Fibroblast of pulmonary artery (primary cell): ENCODE measurements around the gene HYKK.
"Not testable (repeated sequence)": the region's sequence is repeated elsewhere in the genome, so short reads cannot be mapped to it uniquely, and the experiment has no call there.

Experiments
- DNase-seq: peaks from one replicate; pipeline ENCODE4 v3.0.0-alpha.2; 2010; ENCODE audit warnings: low read depth
- H3K4me3 ChIP-seq: replicated peaks from 2 replicates; pipeline ENCODE4 v1.5.1; 2011; ENCODE audit warnings: low read depth, mild to moderate bottlenecking, control low read depth, low read length, moderate library complexity
- CTCF ChIP-seq: IDR thresholded peaks from 2 replicates; pipeline ENCODE4 v1.5.1; 2011; ENCODE audit warnings: mild to moderate bottlenecking, control low read depth, low read length, inconsistent platforms; ENCODE audit errors: missing control alignments

HYKK gene

GRCh38 chr15:78524230-78524629, 16.9 kb downstream of the HYKK start:
- no peak for TF ChIP-seq CTCF
- no peak overlapping the region for H3K4me3 ChIP-seq
- DNase-seq, result no peak

- no peak overlapping the region for H3K4me3 ChIP-seq
- DNase-seq, result no peak
- TF ChIP-seq CTCF, result no peak
Observed at GRCh38 chr15:78527325-78527724, 19.9 kb downstream of the HYKK start.

GRCh38 chr15:78533331-78533730, 26.0 kb downstream of the HYKK start:
- TF ChIP-seq CTCF, result no peak
- no peak overlapping the region for H3K4me3 ChIP-seq
- no peak for DNase-seq

- TF ChIP-seq CTCF, result no peak
- H3K4me3 ChIP-seq, result no peak overlapping the region
- DNase-seq, result no peak
Observed at GRCh38 chr15:78536134-78536533, 28.8 kb downstream of the HYKK start.

- no peak for TF ChIP-seq CTCF
- no peak for DNase-seq
- no peak overlapping the region for H3K4me3 ChIP-seq
Observed at GRCh38 chr15:78537266-78537905, 30.0 kb downstream of the HYKK start.

GRCh38 chr15:78538358-78538757, 31.0 kb downstream of the HYKK start:
- DNase-seq, result no peak
- TF ChIP-seq CTCF, result no peak
- no peak overlapping the region for H3K4me3 ChIP-seq

- not testable (repeated sequence) for DNase-seq
- peak overlapping the region; percentile 94 for H3K4me3 ChIP-seq
Observed at GRCh38 chr15:78539464-78540140, 32.2 kb downstream of the HYKK start.
